HG02610 (cell line): Measurements from ENCODE around the gene ALKBH3.

Experiments
- ATAC-seq: cut with Tn5 transposase; IDR thresholded peaks from one replicate; pipeline ENCODE4 v1.9.1; 2021; ENCODE audit warnings: mild to moderate bottlenecking, moderate library complexity; ENCODE audit not compliant: unreplicated experiment

The ALKBH3 gene

GRCh38 chr11:43892851-43893250 is 12.2 kb downstream of the ALKBH3 start:
- no peak for ATAC-seq

DNA sequence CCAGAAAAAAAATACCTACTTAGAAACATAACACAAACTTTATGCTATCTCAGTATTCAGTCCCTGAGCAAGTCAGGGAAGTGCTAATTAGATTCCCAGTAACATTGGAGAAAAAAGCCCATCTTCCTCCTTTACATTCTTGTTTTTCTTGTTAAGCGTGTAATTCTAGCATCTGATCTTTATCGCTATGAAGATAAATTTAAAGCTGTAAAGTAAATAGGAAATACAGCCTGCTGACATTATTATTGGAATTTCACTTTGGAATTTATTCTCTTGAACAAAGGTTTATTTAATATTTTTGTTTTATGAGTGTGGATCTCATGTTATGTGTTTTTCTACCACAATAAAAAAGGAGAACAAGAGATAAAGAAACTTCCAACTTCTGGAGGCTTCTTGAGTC is 13.9 kb downstream of the ALKBH3 start:
- no peak for ATAC-seq

DNA sequence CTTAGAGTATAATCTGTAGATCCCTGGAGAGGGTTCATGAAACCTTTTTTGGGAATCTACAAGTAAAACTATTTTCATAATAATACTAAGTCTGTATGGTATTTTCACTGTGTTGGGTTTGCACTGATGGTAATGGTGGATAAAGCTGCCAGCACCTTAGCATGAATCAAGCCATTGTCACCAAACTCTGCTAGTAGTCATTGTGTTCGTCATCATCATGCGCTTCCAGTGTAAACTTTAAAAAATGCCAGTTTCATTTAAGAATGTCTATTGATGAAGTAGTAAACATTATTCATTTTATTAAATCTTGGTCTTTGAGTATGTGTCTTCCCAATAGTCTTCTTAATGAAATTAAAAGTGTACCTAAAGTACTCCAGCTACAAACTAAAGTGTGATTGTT is 15.0 kb downstream of the ALKBH3 start:
- ATAC-seq = no peak

- no peak for ATAC-seq
These were observed 17.9 kb downstream of the ALKBH3 start for GRCh38 chr11:43898574-43898973.

DNA sequence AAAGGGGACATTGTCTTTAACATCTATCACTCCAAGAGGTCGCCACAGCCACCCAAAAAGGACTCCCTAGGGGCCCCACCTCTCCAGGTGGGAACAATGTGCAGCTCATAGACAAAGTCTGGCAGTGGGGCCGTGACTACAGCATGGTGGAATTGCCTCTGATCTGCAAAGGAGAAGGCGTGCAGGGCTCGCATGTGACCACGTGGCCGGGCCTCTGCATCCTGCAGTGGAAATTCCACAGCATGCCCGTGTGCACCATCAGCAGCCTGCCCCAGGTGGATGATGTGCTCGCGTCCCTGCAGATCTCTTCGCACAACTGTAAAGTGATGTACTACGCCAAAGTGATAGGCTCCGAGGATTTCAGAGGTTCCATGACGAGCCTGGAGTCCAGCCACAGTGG is 18.5 kb downstream of the ALKBH3 start:
- no peak for ATAC-seq

- no peak for ATAC-seq
These were observed 20.9 kb downstream of the ALKBH3 start for GRCh38 chr11:43901551-43901950.

DNA sequence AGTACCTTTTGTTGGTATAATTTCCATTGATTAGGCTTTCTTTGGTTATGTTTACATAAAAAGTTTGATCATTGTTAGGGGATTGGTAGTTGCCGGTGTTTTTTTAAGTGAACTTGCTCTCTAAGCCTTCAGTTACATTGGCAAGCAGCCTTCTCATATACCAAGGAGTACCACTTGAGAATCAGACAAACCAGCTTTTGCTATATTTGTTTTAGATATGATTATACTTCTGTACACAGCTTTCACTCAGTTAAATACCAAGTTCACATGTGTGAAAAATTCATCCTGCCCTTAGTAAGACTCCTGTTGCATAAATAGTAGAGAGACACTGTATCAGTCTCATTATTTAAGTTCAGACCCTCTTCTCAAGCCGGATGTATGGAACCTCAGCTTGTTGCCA is 22.4 kb downstream of the ALKBH3 start:
- no peak for ATAC-seq

- no peak for ATAC-seq
These were observed 23.3 kb downstream of the ALKBH3 start for GRCh38 chr11:43903969-43904368.

GRCh38 chr11:43904742-43905535 is 24.3 kb downstream of the ALKBH3 start:
- ATAC-seq = no peak

DNA sequence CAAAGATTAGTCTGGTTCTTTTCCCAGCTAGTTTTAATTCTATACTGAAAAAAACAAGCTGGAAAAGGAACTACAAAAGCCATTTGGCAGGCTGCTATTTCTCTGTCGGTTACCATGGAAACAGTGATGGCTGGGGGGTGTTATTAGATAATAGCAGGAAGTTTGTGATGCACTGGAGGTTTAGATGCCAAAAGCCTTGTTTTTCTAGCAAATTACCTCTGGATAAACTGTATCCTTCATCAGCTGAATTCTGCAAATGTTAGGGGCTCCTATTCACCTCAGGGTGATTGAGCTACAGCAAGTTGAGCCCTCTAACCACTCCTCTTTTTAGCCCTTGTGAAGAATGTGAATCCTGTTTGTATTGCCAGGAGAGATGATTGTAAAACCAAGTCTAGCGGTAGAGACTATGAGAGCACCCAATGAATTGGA is 25.2 kb downstream of the ALKBH3 start:
- ATAC-seq = no peak

DNA sequence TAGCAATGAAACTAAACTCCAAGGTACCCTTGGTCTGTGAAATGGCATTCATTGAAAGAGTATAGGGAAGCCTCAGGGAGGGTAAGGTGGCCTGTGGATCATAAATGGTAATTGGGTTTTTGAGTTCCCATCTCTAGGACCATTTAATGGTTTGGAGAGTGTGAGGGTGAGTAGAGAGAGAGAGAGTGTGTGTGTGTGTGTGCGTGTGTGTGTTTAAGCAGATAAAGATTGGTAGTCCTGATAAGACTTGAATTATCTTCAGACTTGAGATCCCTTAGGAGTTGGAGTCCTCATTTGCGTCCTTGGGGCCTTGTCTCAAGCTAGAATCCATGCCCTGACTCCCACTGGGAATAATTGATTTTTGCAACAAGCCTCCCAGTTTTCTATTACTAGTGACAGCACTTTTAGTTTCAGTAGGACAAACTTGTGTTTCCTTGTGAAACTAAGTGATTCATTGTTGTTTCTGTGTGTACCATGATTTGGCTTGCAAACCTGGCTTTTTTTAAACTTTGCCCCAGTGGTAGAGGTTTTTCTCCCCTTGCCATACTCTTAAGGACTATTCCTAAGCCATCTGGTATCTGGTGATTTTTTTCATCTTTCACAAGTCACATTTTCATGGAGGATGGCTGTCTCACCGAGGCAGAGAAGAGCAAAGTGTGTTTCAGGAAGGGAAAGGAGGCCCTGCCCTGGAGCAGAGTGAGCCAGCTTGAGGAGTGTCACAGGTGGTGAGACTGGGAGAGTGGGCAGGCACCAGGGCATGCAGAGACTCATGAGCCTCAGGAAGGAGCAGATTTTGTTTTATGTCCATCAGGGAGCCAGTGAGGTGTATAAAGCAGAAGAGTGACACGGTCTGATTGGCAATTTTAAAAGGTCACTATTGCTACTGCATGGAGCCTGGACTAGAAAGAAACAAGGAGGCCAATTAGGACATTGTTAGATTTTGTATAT is 26.7 kb downstream of the ALKBH3 start:
- ATAC-seq = peak; percentile 62

DNA sequence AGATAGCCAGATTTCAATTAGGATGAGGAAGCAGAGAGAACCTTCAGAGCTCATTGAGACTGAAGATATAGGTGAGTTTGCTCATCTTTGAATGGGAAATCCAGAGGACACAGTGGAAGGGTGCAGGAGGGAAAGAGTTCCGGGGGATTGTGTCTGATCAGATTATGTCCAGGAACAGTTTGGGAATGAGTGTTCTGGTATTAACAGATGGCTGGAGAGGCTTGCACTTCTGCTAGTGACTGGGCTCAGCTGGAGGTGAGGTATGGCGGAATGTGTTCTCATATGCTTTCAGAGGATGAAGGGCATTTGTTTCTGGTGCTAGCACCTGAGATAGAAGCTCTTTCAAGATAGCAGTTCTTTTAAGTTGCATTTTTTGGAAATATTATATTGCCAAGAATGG is 27.6 kb downstream of the ALKBH3 start:
- no peak for ATAC-seq

GRCh38 chr11:43908683-43909082 is 28.1 kb downstream of the ALKBH3 start:
- ATAC-seq = no peak

DNA sequence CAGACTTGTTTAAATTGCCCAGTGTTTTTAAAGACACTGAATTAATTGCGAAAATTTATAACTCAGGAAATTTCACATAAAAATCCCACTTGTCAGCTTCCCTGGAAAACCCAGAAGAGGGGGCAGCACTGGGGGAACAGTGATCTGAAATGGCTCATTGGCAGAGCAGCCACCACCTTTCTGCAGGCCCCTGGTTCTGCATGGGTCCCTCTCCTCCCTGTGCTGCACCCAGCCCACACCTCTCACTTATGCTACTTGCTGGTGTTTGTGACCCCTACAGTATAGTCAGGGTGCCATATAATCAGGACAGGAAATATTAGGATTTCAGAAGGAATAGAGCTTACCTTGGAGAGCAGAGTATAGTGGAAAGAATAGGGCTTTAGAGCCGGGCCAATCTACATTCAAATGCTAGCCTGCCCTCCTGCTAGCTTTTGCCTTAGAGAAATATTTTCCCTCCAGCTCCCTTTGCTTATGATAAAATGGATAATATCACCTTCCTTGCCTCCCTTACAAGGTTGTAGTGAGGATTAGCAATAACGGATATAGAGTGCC is 33.3 kb downstream of the ALKBH3 start:
- no peak for ATAC-seq

DNA sequence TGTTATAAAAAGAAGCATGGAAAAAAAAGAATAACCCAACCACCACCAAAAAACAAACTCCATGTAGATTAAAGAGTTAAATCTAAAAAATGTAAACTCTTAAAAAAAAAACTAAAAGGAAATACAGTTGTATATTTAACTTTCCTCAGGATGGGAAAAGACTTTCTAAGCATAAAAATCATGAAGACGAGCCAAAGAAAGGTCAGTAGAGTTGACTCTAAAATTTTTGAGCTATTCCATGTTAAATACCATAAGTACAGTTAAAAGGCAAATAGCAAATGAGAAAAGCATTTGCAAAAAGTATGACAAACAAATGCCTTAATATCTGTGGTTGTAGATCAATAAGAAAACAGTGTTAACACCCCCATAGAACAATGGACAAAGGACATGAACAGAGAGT is 33.8 kb downstream of the ALKBH3 start:
- no peak for ATAC-seq

- ATAC-seq = no peak
These were observed 36.0 kb downstream of the ALKBH3 start for GRCh38 chr11:43916621-43917020.

- ATAC-seq = no peak
These were observed 37.2 kb downstream of the ALKBH3 start for GRCh38 chr11:43917851-43918250.

- ATAC-seq = no peak
These were observed 38.0 kb downstream of the ALKBH3 start for GRCh38 chr11:43918662-43919061.

GRCh38 chr11:43919852-43920597 is 39.4 kb downstream of the ALKBH3 start:
- ATAC-seq = no peak

- ATAC-seq = peak; percentile 88
These were observed 40.2 kb downstream of the ALKBH3 start for GRCh38 chr11:43920598-43921419.
